Measurements from ENCODE around the gene HOMEZ. TPM values are rescaled to one million over a fixed set of nuclear protein-coding genes. Genes with fewer than 3 reads are reported as not detected.
A peak's percentile ranks its signal among the peaks of the same experiment; 100 is the strongest.

HOMEZ gene
- total and polyA plus RNA-seq, 2 experiments from 2014 or later: 5.3 to 7.9 TPM

GRCh38 chr14:23302290-23303225 lies 16.6 kb upstream of the HOMEZ start, which contains the start of gene PPP1R3E:
PPP1R3E (minus strand) TSS chr14:23302859; CDS start chr14:23302576, 283 bp downstream.
- Histone ChIP-seq H2AFZ (peak within 1 kb of the TSS; percentile 85), H3F3A (replicated peaks; ENCODE audit: low read depth) (peaks cover 15% of the 10 kb centered on the region), H3K79me2 (replicated peaks; ENCODE audit: insufficient read depth) (peaks cover 5% of the 10 kb centered on the region; the same call in 1 of the 2 replicates), H3K9me2 (ENCODE audit: insufficient read depth) (no peaks in the 10 kb centered on the region), H3K27ac (ENCODE audit: low read depth) (peak within 1 kb of the TSS; percentile 84; the same call in 1 of the 2 replicates), H3K27me3 (ENCODE audit: insufficient read depth) (peaks cover 60% of the 10 kb centered on the region), H3K36me3 (ENCODE audit: insufficient read depth) (no peaks in the 10 kb centered on the region), H4K20me1 (replicated peaks; ENCODE audit: insufficient read depth) (peaks cover 8% of the 10 kb centered on the region), H3K4me1 (ENCODE audit: insufficient read depth) (peaks cover 24% of the 10 kb centered on the region), H3K4me3 (peak within 1 kb of the TSS; percentile 90), H3K4me2 (peak within 1 kb of the TSS; percentile 97)
- Mint-ChIP-seq H3K36me3 (ENCODE audit: low read depth) (peaks cover 4% of the 10 kb centered on the region; the same call in 1 of the 3 replicates), H3K4me1 (peaks cover 18% of the 10 kb centered on the region), H3K9me3 (no peaks in the 10 kb centered on the region; the same call in 2 of the 3 replicates), H3K27me3 (ENCODE audit: insufficient read depth, low read depth, poor library complexity) (peaks cover 45% of the 10 kb centered on the region), H3K4me3 (peak within 1 kb of the TSS; percentile 94), H3K27ac (peak within 1 kb of the TSS; percentile 88)
- peak; percentile 35 for ATAC-seq
- DNase-seq (ENCODE audit: low spot score): peak; percentile 76
- no peak for TF ChIP-seq ZNF331 (CRISPR knock-in tag; IDR thresholded peaks at IDR 0.05; ENCODE audit: low read depth)
- TF ChIP-seq, protein P1, sequence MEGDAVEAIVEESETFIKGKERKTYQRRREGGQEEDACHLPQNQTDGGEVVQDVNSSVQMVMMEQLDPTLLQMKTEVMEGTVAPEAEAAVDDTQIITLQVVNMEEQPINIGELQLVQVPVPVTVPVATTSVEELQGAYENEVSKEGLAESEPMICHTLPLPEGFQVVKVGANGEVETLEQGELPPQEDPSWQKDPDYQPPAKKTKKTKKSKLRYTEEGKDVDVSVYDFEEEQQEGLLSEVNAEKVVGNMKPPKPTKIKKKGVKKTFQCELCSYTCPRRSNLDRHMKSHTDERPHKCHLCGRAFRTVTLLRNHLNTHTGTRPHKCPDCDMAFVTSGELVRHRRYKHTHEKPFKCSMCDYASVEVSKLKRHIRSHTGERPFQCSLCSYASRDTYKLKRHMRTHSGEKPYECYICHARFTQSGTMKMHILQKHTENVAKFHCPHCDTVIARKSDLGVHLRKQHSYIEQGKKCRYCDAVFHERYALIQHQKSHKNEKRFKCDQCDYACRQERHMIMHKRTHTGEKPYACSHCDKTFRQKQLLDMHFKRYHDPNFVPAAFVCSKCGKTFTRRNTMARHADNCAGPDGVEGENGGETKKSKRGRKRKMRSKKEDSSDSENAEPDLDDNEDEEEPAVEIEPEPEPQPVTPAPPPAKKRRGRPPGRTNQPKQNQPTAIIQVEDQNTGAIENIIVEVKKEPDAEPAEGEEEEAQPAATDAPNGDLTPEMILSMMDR (conservative IDR thresholded peaks at IDR 0.05; ENCODE audit: low read depth in 2 of 2): no peak
- TF ChIP-seq CREB1 (CRISPR knock-in tag; IDR thresholded peaks at IDR 0.05; ENCODE audit: low read depth): no peak
- TF ChIP-seq EZH2phosphoT487 (IDR thresholded peaks at IDR 0.05; ENCODE audit: unreplicated experiment): no peak
- no peak for TF ChIP-seq JUNB (IDR thresholded peaks at IDR 0.05; ENCODE audit: unreplicated experiment)

- Mint-ChIP-seq H3K27ac (peak overlapping the region; percentile 88; the same call in 1 of the 2 replicates), H3K4me1 (peaks cover 13% of the 10 kb centered on the region), H3K27me3 (ENCODE audit: insufficient read depth, low read depth, poor library complexity) (peaks cover 49% of the 10 kb centered on the region), H3K9me3 (no peaks in the 10 kb centered on the region; the same call in 2 of the 3 replicates), H3K36me3 (ENCODE audit: low read depth) (no peaks in the 10 kb centered on the region), H3K4me3 (peak overlapping the region; percentile 94)
- peaks cover 8% of the 10 kb centered on the region for H4K20me1 ChIP-seq (replicated peaks; ENCODE audit: insufficient read depth)
- H3K79me2 ChIP-seq (replicated peaks; ENCODE audit: insufficient read depth): no peaks in the 10 kb centered on the region
- H3K36me3 ChIP-seq (ENCODE audit: insufficient read depth): no peaks in the 10 kb centered on the region
- H3K27me3 ChIP-seq (ENCODE audit: insufficient read depth): peaks cover 66% of the 10 kb centered on the region
- H3K4me1 ChIP-seq (ENCODE audit: insufficient read depth): peaks cover 19% of the 10 kb centered on the region
- no peaks in the 10 kb centered on the region for H3K9me2 ChIP-seq (ENCODE audit: insufficient read depth)
- DNase-seq (ENCODE audit: low spot score) (no peak), ATAC-seq (peak; percentile 12)
- H3K4me2 ChIP-seq: peak overlapping the region; percentile 97
- TF ChIP-seq ZNF331 (CRISPR knock-in tag; IDR thresholded peaks at IDR 0.05; ENCODE audit: low read depth) (no peak), JUNB (IDR thresholded peaks at IDR 0.05; ENCODE audit: unreplicated experiment) (no peak), POLR2AphosphoS5 (IDR thresholded peaks at IDR 0.05; ENCODE audit: low read depth) (peak; percentile 92)
- H2AFZ ChIP-seq: peak overlapping the region; percentile 85
- peak overlapping the region; percentile 90 for H3K4me3 ChIP-seq
- peaks cover 9% of the 10 kb centered on the region for H3F3A ChIP-seq (replicated peaks; ENCODE audit: low read depth)
- peak overlapping the region; percentile 84; the same call in 1 of the 2 replicates for H3K27ac ChIP-seq (ENCODE audit: low read depth)
These were observed 16.0 kb upstream of the HOMEZ start for GRCh38 chr14:23301969-23302289.
